Upper lobe of left lung (tissue), 6 donors: ENCODE measurements around the gene ADAMTS2. TPM values are rescaled to one million over a fixed set of nuclear protein-coding genes. Genes with fewer than 3 reads are reported as not detected.

Experiments used
- ATAC-seq, 2 donors: fragments of 200-7000 bp; cut with Tn5 transposase; one replicate each; pipeline ENCODE4 v1.9.1; 2022; ENCODE audit warnings: mild to moderate bottlenecking in 2 of 2, moderate library complexity in 2 of 2; ENCODE audit not compliant: low FRiP score in 2 of 2
- DNase-seq, 2 donors: peaks; one replicate each; pipeline ENCODE4 v3.0.0-alpha.2; 2019 to 2020
- H3K27ac ChIP-seq, 4 donors: fragments of 200-600 bp; sonication (generic); one replicate each; pipeline ENCODE4 v1.5.1; 2016 to 2019
- H3K27me3 ChIP-seq, 4 donors: fragments of 200-600 bp; sonication (generic); one replicate each; pipeline ENCODE4 v1.5.1; 2017 to 2019
- H3K36me3 ChIP-seq, 4 donors: fragments of 200-600 bp; sonication (generic); one replicate each; pipeline ENCODE4 v1.5.1; 2016 to 2019
- H3K4me1 ChIP-seq, 4 donors: fragments of 200-600 bp; sonication (generic); one replicate each; pipeline ENCODE4 v1.5.1; 2018 to 2019
- H3K4me3 ChIP-seq, 4 donors: fragments of 200-600 bp; sonication (generic); one replicate each; pipeline ENCODE4 v1.5.1; 2017 to 2019; ENCODE audit warnings: mild to moderate bottlenecking in 2 of 4, moderate library complexity in 1 of 4
- H3K9me3 ChIP-seq, 4 donors: fragments of 200-600 bp; sonication (generic); one replicate each; pipeline ENCODE4 v1.5.1; 2018 to 2019
- EP300 ChIP-seq, 4 donors: sonication (generic); formaldehyde crosslinking; IDR thresholded peaks; one replicate each; pipeline ENCODE4 v1.5.1; 2017; ENCODE audit warnings: antibody characterized with exemption in 4 of 4, control low read depth in 2 of 4
- POLR2A ChIP-seq, 4 donors: fragments of 450-650 bp; IDR thresholded peaks; one replicate each; pipeline ENCODE4 v1.5.1; 2016 to 2017; ENCODE audit warnings: antibody characterized with exemption in 4 of 4, mild to moderate bottlenecking in 2 of 4
- POLR2AphosphoS5 ChIP-seq, 2 donors: sonication (generic); formaldehyde crosslinking; IDR thresholded peaks; one replicate each; pipeline ENCODE4 v1.5.1; 2017; ENCODE audit warnings: antibody characterized with exemption in 2 of 2
- WGBS, 2 donors: methylation state at CpG; one replicate each; pipeline ENCODE4 v1.1.5; 2017 to 2018; 5-methylcytosine and 5-hydroxymethylcytosine counted together
- total RNA-seq, 6 donors: library from RNA; depleted of rRNA in 4 of 6; stranded (reverse); fragments of >200 nt in 4 of 6; gene quantifications; one replicate each; pipeline versions ENCODE4 v1.1.0 to v1.2.1, GENCODE V29; 2016 to 2021
- TF ChIP-seq, protein P1 (sequence below), 6 experiments: fragments of 450-650 bp in 4 of 6; fragments of 200-600 bp in 2 of 6; sonication (generic) in 2 of 6; IDR thresholded peaks; one replicate each; pipeline ENCODE4 v1.5.1; 2016 to 2019; ENCODE audit warnings: antibody characterized with exemption in 6 of 6
- donor health status: DM: no; HTN: no; CAD: no; lungs with moderate emphysema.
- donor health status: DM: no; HTN: yes; CAD: no; lungs with severe emphysema.

The ADAMTS2 gene
- total RNA-seq, 6 donors from 2014 or later, result 10.0 to 114 (median 25.7) TPM

DNA sequence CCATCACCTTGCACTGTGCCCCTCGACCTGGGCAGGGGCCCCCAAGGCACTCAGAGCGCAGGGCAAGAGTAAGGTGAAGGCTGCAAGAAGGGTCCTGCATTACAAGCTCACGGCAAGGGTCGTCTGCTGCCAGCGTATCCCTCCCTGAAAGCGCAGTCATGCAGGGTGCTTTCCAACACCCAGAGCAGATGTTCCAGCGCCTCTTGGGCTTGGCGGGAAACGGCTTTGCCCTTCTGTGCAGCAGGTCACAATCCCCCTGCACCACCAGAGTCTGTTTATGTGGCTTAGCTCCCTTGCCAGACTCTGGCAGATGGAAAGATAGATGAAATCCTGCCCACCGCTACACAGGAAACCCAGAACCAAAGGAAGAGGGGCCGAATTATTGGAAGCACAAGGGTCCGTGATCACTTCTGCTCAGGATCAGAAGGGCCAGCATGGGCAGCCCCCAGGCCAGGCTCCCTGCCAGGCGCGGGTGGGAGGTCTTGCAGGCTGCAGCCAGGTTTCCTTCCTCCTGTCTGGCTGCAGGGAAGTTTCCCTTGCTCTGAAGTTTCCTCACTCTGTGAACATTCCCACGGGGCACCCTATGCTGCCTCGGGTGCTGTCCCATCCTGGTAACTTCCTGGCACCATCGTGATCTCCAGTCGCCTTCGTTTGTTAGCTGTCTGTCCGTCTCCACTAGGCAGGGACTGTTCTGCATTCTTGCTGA is 152.9 kb downstream of the ADAMTS2 start:
- no peak for ATAC-seq
- Histone ChIP-seq H3K4me3 (no peak overlapping the region), H3K36me3 (no peaks in the 10 kb centered on the region), H3K9me3 (no peaks in the 10 kb centered on the region), H3K27me3 (no peaks in the 10 kb centered on the region), H3K4me1 (no peaks in the 10 kb centered on the region), H3K27ac (no peak overlapping the region)
- 40 to 45% methylated on average over 8 to 20 of the region's 20 CpGs for WGBS, 2 donors
- DNase-seq, result no peak
- no peak for TF ChIP-seq POLR2A (IDR thresholded peaks at IDR 0.05)
- no peak for TF ChIP-seq POLR2AphosphoS5 (IDR thresholded peaks at IDR 0.05)
- no peak for TF ChIP-seq EP300 (IDR thresholded peaks at IDR 0.05)
- TF ChIP-seq, protein P1, sequence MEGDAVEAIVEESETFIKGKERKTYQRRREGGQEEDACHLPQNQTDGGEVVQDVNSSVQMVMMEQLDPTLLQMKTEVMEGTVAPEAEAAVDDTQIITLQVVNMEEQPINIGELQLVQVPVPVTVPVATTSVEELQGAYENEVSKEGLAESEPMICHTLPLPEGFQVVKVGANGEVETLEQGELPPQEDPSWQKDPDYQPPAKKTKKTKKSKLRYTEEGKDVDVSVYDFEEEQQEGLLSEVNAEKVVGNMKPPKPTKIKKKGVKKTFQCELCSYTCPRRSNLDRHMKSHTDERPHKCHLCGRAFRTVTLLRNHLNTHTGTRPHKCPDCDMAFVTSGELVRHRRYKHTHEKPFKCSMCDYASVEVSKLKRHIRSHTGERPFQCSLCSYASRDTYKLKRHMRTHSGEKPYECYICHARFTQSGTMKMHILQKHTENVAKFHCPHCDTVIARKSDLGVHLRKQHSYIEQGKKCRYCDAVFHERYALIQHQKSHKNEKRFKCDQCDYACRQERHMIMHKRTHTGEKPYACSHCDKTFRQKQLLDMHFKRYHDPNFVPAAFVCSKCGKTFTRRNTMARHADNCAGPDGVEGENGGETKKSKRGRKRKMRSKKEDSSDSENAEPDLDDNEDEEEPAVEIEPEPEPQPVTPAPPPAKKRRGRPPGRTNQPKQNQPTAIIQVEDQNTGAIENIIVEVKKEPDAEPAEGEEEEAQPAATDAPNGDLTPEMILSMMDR (IDR thresholded peaks at IDR 0.05), result no peak

DNA sequence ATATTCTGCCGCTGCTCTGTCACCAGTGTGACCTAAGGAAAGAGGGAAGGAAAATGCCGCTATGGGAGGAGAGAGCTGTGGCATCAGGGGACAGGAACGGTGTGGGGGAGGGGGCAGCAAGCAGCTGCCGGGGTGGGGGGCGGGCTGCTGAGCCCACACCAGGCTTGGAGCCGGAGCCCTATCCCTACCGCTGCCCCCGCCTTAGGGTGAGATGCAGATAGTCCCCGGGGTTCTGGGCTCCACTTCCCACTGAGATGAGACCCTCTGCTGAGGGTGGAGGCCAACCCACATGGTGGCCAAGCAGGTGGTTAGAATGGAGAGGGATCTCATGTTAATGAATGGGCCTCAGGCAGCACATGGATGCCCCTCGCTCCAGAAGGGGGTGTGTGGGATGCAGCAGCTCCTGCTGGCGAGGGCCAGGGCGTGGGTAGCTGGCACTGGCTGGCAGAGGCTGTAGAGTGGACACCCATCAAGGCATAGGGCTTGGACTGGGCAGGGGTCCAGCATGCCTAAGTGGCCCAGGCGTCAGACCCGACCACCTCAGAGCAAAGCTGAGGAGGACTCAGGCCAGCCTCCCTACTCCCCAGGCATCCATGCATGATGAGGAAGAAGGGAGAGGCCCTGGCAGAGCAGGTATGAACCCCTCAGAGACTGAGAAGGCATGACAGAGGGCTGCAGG is 153.6 kb downstream of the ADAMTS2 start:
- H3K27me3 ChIP-seq, result no peaks in the 10 kb centered on the region
- no peak overlapping the region for H3K4me3 ChIP-seq
- WGBS, 2 donors, result 61 to 83% methylated on average over 10 to 13 of the region's 14 CpGs
- no peak for TF ChIP-seq EP300 (IDR thresholded peaks at IDR 0.05)
- no peak for TF ChIP-seq POLR2A (IDR thresholded peaks at IDR 0.05)
- TF ChIP-seq, protein P1 (IDR thresholded peaks at IDR 0.05), result no peak
- no peak for TF ChIP-seq POLR2AphosphoS5 (IDR thresholded peaks at IDR 0.05)
- no peaks in the 10 kb centered on the region for H3K4me1 ChIP-seq
- no peaks in the 10 kb centered on the region for H3K9me3 ChIP-seq
- ATAC-seq, result no peak
- no peak overlapping the region for H3K27ac ChIP-seq
- DNase-seq, result no peak
- no peaks in the 10 kb centered on the region for H3K36me3 ChIP-seq

DNA sequence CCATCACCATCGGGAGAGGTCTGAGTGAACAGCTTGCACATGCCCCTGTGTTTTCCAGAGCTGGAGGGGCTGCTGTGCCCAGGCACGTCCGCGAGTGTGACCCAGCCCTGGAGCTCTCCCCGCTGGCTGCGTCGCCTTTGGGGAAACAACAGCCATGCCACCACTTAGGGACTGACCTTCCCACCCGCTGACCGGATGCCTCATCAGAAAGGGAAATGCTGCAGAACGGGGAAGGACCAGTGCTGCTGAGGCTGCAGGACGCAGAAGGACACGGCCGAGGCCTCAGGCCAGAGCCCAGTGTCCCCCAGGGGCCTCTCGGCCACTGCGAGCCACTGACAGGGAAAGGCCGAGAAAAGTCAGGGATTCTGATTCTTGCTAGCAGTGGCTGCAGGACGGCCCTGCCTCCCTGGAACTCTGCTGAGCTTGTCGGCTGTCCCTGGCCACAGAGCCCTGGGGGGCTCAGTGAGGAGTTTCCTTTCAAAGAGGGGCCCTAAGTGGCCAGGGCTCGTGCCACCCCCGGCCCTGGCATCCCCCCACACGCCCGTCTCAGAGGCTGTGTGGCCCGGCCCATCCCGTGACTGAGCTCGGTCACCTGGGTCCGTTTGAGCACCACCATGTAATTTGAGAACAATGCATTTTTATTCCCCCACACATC is 154.3 kb downstream of the ADAMTS2 start:
- no peaks in the 10 kb centered on the region for H3K4me1 ChIP-seq
- no peak for ATAC-seq

DNA sequence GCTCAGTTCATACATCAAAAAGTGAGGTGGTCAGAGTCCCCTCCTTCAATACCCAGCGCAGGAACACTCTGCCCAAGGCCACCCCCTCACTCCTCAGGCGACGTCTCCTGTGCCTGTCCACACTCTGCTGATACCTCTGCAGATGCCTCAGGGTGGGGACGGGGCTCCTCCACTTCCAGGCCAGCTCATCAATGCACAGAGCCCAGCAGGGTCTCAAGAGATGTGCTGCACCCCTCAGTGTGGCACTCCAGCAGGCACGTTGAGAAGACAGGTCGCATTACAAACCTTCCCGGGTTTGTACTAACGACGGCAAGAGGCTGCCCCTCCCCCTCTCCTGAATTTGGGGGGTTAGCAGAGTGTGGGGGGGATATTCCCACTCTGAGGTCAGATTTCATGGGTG is 156.6 kb downstream of the ADAMTS2 start:
- no peaks in the 10 kb centered on the region for H3K27me3 ChIP-seq
- no peak for TF ChIP-seq POLR2A (IDR thresholded peaks at IDR 0.05)
- TF ChIP-seq, protein P1 (IDR thresholded peaks at IDR 0.05), result no peak
- TF ChIP-seq POLR2AphosphoS5 (IDR thresholded peaks at IDR 0.05), result no peak
- no peak for TF ChIP-seq EP300 (IDR thresholded peaks at IDR 0.05)
- H3K9me3 ChIP-seq, result no peaks in the 10 kb centered on the region
- DNase-seq (no peak), ATAC-seq (no peak)
- H3K4me1 ChIP-seq, result no peaks in the 10 kb centered on the region
- H3K27ac ChIP-seq, result no peak overlapping the region
- 83 to 86% methylated on average over 9 of the region's 9 CpGs for WGBS, 2 donors
- H3K36me3 ChIP-seq, result no peaks in the 10 kb centered on the region
- no peak overlapping the region for H3K4me3 ChIP-seq

More for the DNA sequence above, 154.3 kb downstream of the ADAMTS2 start:
- Histone ChIP-seq H3K36me3 (no peaks in the 10 kb centered on the region), H3K27ac (no peak overlapping the region), H3K27me3 (no peaks in the 10 kb centered on the region), H3K4me3 (no peak overlapping the region), H3K9me3 (no peaks in the 10 kb centered on the region)
- DNase-seq, result no peak
- TF ChIP-seq EP300 (IDR thresholded peaks at IDR 0.05), result no peak
- TF ChIP-seq, protein P1 (IDR thresholded peaks at IDR 0.05), result no peak
- TF ChIP-seq POLR2AphosphoS5 (IDR thresholded peaks at IDR 0.05), result no peak
- 53 to 59% methylated on average over 17 to 23 of the region's 26 CpGs for WGBS, 2 donors
